HepG2 (cell line): ENCODE data around the gene B4GALT5. TPM values are rescaled to one million over a fixed set of nuclear protein-coding genes. Genes with fewer than 3 reads are reported as not detected.

Experiments used
- CBFB ChIP-seq: sonication (generic); formaldehyde crosslinking; IDR thresholded peaks from 2 replicates; pipeline ENCODE4 v1.4.0; 2020; ENCODE audit warnings: missing genetic modification reagents
- CHCHD3 ChIP-seq: sonication (generic); formaldehyde crosslinking; IDR thresholded peaks from 2 replicates; pipeline ENCODE4 v1.8.0; 2022; ENCODE audit warnings: mild to moderate bottlenecking, missing genetic modification reagents, moderate library complexity
- HINFP ChIP-seq: sonication (generic); formaldehyde crosslinking; IDR thresholded peaks from 2 replicates; pipeline ENCODE4 v1.4.0; 2020; ENCODE audit warnings: low read depth, mild to moderate bottlenecking, missing genetic modification reagents
- HMGXB4 ChIP-seq, 2 experiments: sonication (generic) in 1 of 2; formaldehyde crosslinking in 1 of 2; IDR thresholded peaks; 2 replicates each; pipeline versions ENCODE4 v1.4.0 to v1.6.1; 2018 to 2020; ENCODE audit warnings: missing genetic modification reagents in 2 of 2, borderline replicate concordance in 1 of 2, low read depth in 1 of 2, mild to moderate bottlenecking in 1 of 2, missing biosample characterization in 1 of 2
- JUNB ChIP-seq: sonication (generic); formaldehyde crosslinking; IDR thresholded peaks from 2 replicates; pipeline ENCODE4 v1.8.0; 2022; ENCODE audit warnings: missing genetic modification reagents, mild to moderate bottlenecking, borderline replicate concordance
- KDM5B ChIP-seq: sonication (generic); formaldehyde crosslinking; IDR thresholded peaks from 2 replicates; pipeline ENCODE4 v1.4.0; 2020; ENCODE audit warnings: missing genetic modification reagents, mild to moderate bottlenecking, borderline replicate concordance
- NCOR1 ChIP-seq: fragments of 200-600 bp; sonication (generic); IDR thresholded peaks from 2 replicates; pipeline ENCODE4 v1.7.0; 2017; ENCODE audit warnings: antibody characterized with exemption, low read length, borderline replicate concordance
- NFYC ChIP-seq: IDR thresholded peaks from 2 replicates; pipeline ENCODE4 v1.6.1; 2016; ENCODE audit warnings: missing genetic modification reagents, missing compliant biosample characterization
- RBM22 ChIP-seq: fragments of 200-400 bp; formaldehyde crosslinking; optimal IDR thresholded peaks from 2 replicates; pipeline ENCODE3; 2017; ENCODE audit warnings: mild to moderate bottlenecking, low read length, moderate library complexity
- SAFB2 ChIP-seq: sonication (generic); formaldehyde crosslinking; IDR thresholded peaks from 2 replicates; pipeline ENCODE4 v1.5.1; 2020; ENCODE audit warnings: missing genetic modification reagents, low read depth, mild to moderate bottlenecking, borderline replicate concordance
- TRIM24 ChIP-seq: sonication (generic); formaldehyde crosslinking; IDR thresholded peaks from 2 replicates; pipeline ENCODE4 v1.8.0; 2022; ENCODE audit warnings: mild to moderate bottlenecking, missing genetic modification reagents
- UBTF ChIP-seq: sonication (generic); formaldehyde crosslinking; IDR thresholded peaks from 2 replicates; pipeline ENCODE4 v1.4.0; 2020; ENCODE audit warnings: mild to moderate bottlenecking, missing genetic modification reagents
- XBP1 ChIP-seq: sonication (generic); formaldehyde crosslinking; IDR thresholded peaks from 2 replicates; pipeline ENCODE4 v1.5.0; 2020; ENCODE audit warnings: missing genetic modification reagents
- ZNF256 ChIP-seq: sonication (generic); formaldehyde crosslinking; conservative IDR thresholded peaks from 2 replicates; pipeline ENCODE4 v1.4.0; 2020; ENCODE audit warnings: missing genetic modification reagents
- ZNF260 ChIP-seq: sonication (generic); formaldehyde crosslinking; IDR thresholded peaks from 2 replicates; pipeline ENCODE4 v1.4.0; 2020; ENCODE audit warnings: missing genetic modification reagents, low read depth, mild to moderate bottlenecking, borderline replicate concordance
- ZNF510 ChIP-seq: sonication (generic); formaldehyde crosslinking; IDR thresholded peaks from 2 replicates; pipeline ENCODE4 v1.4.0; 2020; ENCODE audit warnings: low read depth, mild to moderate bottlenecking, missing genetic modification reagents
- ZNF530 ChIP-seq: sonication (generic); formaldehyde crosslinking; IDR thresholded peaks from 2 replicates; pipeline ENCODE4 v1.5.0; 2020; ENCODE audit warnings: low read depth, mild to moderate bottlenecking, missing genetic modification reagents
- ZNF644 ChIP-seq: IDR thresholded peaks from 2 replicates; pipeline ENCODE4 v1.6.1; 2016; ENCODE audit warnings: low read depth
- ZNF746 ChIP-seq: sonication (generic); formaldehyde crosslinking; IDR thresholded peaks from 2 replicates; pipeline ENCODE4 v1.8.0; 2022; ENCODE audit warnings: mild to moderate bottlenecking, missing genetic modification reagents
- ZNF772 ChIP-seq: sonication (generic); formaldehyde crosslinking; IDR thresholded peaks from 2 replicates; pipeline ENCODE4 v1.5.0; 2020; ENCODE audit warnings: mild to moderate bottlenecking, missing genetic modification reagents
- ZSCAN5A ChIP-seq: sonication (generic); formaldehyde crosslinking; IDR thresholded peaks from 2 replicates; pipeline ENCODE4 v1.8.0; 2022; ENCODE audit warnings: mild to moderate bottlenecking, missing genetic modification reagents, borderline replicate concordance
- polyA plus RNA-seq, 8 experiments: library from polyadenylated mRNA; depleted of rRNA in 3 of 8; stranded (reverse) in 7 of 8; unstranded in 1 of 8; fragments of >200 nt; fragmentation: Illumina TruSeq in 4 of 8; extraction: Trizol in 4 of 8; gene quantifications; 2 replicates each; pipeline versions ENCODE4 v1.2.1 to v1.2.3, GENCODE V29; 2011 to 2016; ENCODE audit warnings: low read depth in 4 of 8, missing spikeins in 1 of 8, mixed read lengths in 1 of 8; ENCODE audit not compliant: insufficient read depth in 1 of 8
- total RNA-seq, 5 experiments: library from RNA; depleted of rRNA; stranded (reverse); fragments of >200 nt; fragmentation: Illumina TruSeq; extraction: Trizol; gene quantifications; 2 replicates each; pipeline ENCODE4 v1.2.3, GENCODE V29; 2016; ENCODE audit warnings: low read depth in 1 of 5
- TF ChIP-seq, protein P1 (sequence below): sonication (generic); formaldehyde crosslinking; IDR thresholded peaks from 2 replicates; pipeline ENCODE4 v1.5.0; 2020; ENCODE audit warnings: mild to moderate bottlenecking, missing genetic modification reagents, moderate library complexity

Gene B4GALT5
- total and polyA plus RNA-seq, 2 of the 13 experiments (the other 11 are each of a cell fraction or from before 2014, with no cell fraction given), result 27.3 to 30.9 TPM

DNA sequence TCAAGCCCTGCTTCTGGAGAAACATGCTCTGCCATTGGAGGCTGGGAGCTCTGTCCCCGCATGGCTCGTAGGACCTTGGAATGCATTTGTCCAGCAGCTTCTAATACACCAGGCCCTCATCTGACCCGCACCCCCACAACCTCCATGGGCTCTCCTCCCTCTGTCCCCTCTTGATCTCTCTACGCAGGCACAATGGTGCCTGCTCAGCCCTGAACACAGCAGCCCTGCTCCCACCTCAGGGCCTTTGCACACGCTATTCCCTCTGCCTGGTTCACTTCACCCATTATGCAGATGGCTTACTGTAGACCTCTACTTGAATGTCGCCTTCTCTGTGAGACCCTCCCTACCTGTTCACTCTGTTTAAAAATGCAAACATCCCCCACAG is 118.8 kb downstream of the B4GALT5 start (continued):
- TF ChIP-seq ZSCAN5A (CRISPR knock-in tag), result no peak
- no peak for TF ChIP-seq UBTF (CRISPR knock-in tag)
- TF ChIP-seq, protein P1, sequence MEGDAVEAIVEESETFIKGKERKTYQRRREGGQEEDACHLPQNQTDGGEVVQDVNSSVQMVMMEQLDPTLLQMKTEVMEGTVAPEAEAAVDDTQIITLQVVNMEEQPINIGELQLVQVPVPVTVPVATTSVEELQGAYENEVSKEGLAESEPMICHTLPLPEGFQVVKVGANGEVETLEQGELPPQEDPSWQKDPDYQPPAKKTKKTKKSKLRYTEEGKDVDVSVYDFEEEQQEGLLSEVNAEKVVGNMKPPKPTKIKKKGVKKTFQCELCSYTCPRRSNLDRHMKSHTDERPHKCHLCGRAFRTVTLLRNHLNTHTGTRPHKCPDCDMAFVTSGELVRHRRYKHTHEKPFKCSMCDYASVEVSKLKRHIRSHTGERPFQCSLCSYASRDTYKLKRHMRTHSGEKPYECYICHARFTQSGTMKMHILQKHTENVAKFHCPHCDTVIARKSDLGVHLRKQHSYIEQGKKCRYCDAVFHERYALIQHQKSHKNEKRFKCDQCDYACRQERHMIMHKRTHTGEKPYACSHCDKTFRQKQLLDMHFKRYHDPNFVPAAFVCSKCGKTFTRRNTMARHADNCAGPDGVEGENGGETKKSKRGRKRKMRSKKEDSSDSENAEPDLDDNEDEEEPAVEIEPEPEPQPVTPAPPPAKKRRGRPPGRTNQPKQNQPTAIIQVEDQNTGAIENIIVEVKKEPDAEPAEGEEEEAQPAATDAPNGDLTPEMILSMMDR (CRISPR knock-in tag), result no peak
- TF ChIP-seq XBP1 (CRISPR knock-in tag), result no peak
- no peak for TF ChIP-seq CBFB (CRISPR knock-in tag)
- TF ChIP-seq TRIM24 (CRISPR knock-in tag), result no peak
- TF ChIP-seq ZNF260 (CRISPR knock-in tag), result no peak
- no peak for TF ChIP-seq SAFB2 (CRISPR knock-in tag)
- TF ChIP-seq ZNF772 (CRISPR knock-in tag), result no peak
- TF ChIP-seq ZNF256 (CRISPR knock-in tag), result no peak
- no peak for TF ChIP-seq KDM5B (CRISPR knock-in tag)
- no peak for TF ChIP-seq ZNF746 (CRISPR knock-in tag)
- no peak for TF ChIP-seq HINFP (CRISPR knock-in tag)
- TF ChIP-seq NCOR1, result no peak
- TF ChIP-seq HMGXB4 (CRISPR knock-in tag; IDR thresholded peaks at IDR 0.05; ENCODE audit: borderline replicate concordance in 1 of 2, low read depth in 1 of 2), result no peak
- no peak for TF ChIP-seq RBM22
- no peak for TF ChIP-seq ZNF510 (CRISPR knock-in tag)
- TF ChIP-seq ZNF530 (CRISPR knock-in tag), result no peak
- no peak for TF ChIP-seq JUNB (CRISPR knock-in tag)
- peak; percentile 63; the same call in 1 of the 2 replicates for TF ChIP-seq CHCHD3 (CRISPR knock-in tag)
- TF ChIP-seq ZNF644 (CRISPR knock-in tag), result no peak
- TF ChIP-seq NFYC (CRISPR knock-in tag), result no peak
